B cell (primary cell): ENCODE data around the gene USP46.

Experiments
- EZH2 ChIP-seq: IDR thresholded peaks from 2 replicates; pipeline ENCODE4 v1.6.1; 2012; ENCODE audit warnings: borderline replicate concordance, low read depth, mild to moderate bottlenecking, moderate library complexity, low read length; ENCODE audit not compliant: insufficient read depth, poor library complexity, severe bottlenecking
- TF ChIP-seq, protein P1 (sequence below): fragments of 200-600 bp; IDR thresholded peaks from one replicate; pipeline ENCODE4 v1.8.0; 2022; ENCODE audit warnings: antibody characterized with exemption, mild to moderate bottlenecking

DNA sequence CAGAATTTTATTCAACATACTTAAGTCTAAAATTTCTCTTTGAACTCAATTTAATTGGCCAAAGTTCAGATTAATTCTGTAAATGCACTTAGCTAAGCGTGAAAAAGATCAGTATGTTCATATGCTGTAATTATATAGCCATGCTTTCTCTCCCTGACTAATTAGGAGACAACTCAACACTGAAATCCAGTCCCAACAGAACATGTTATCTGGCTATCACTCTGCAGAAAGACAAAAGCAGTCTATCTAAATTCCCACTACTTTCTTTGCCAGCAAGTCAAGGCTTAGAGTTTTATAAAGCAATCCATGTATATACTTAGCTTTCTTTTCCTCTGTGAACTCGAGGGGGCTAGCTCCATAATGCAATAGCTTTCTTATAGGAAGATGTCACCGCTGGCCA, 16.0 kb upstream of the USP46 start:
- TF ChIP-seq, protein P1, sequence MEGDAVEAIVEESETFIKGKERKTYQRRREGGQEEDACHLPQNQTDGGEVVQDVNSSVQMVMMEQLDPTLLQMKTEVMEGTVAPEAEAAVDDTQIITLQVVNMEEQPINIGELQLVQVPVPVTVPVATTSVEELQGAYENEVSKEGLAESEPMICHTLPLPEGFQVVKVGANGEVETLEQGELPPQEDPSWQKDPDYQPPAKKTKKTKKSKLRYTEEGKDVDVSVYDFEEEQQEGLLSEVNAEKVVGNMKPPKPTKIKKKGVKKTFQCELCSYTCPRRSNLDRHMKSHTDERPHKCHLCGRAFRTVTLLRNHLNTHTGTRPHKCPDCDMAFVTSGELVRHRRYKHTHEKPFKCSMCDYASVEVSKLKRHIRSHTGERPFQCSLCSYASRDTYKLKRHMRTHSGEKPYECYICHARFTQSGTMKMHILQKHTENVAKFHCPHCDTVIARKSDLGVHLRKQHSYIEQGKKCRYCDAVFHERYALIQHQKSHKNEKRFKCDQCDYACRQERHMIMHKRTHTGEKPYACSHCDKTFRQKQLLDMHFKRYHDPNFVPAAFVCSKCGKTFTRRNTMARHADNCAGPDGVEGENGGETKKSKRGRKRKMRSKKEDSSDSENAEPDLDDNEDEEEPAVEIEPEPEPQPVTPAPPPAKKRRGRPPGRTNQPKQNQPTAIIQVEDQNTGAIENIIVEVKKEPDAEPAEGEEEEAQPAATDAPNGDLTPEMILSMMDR: no peak
- no peak for TF ChIP-seq EZH2
